Osteocyte (in vitro differentiated cells): Measurements from ENCODE around the gene B3GAT3. TPM values are rescaled to one million over a fixed set of nuclear protein-coding genes. Genes with fewer than 3 reads are reported as not detected.
A peak's percentile ranks its signal among the peaks of the same experiment; 100 is the strongest.

ENCODE experiments used
- DNase-seq: peaks from one replicate; pipeline ENCODE4 v3.0.0; 2021; ENCODE audit warnings: mixed read lengths; ENCODE audit not compliant: unreplicated experiment; ENCODE audit errors: extremely low spot score
- H3K27ac Mint-ChIP-seq: one replicate; pipeline ENCODE4 v1.8.0; 2021; ENCODE audit warnings: mild to moderate bottlenecking, mixed read lengths; ENCODE audit not compliant: unreplicated experiment
- H3K27me3 Mint-ChIP-seq: one replicate; pipeline ENCODE4 v1.8.0; 2021; ENCODE audit warnings: mixed read lengths; ENCODE audit not compliant: unreplicated experiment
- H3K36me3 Mint-ChIP-seq: one replicate; pipeline ENCODE4 v1.8.0; 2021; ENCODE audit warnings: mixed read lengths; ENCODE audit not compliant: unreplicated experiment
- H3K4me1 Mint-ChIP-seq: one replicate; pipeline ENCODE4 v1.8.0; 2021; ENCODE audit warnings: mixed read lengths; ENCODE audit not compliant: unreplicated experiment
- H3K4me3 Mint-ChIP-seq: one replicate; pipeline ENCODE4 v1.8.0; 2021; ENCODE audit warnings: mild to moderate bottlenecking, moderate library complexity, mixed read lengths; ENCODE audit not compliant: unreplicated experiment
- H3K9me3 Mint-ChIP-seq: one replicate; pipeline ENCODE4 v1.8.0; 2021; ENCODE audit warnings: mixed read lengths; ENCODE audit not compliant: unreplicated experiment
- CTCF ChIP-seq: fragments of 200-600 bp; sonication (generic); IDR thresholded peaks from 2 replicates; pipeline ENCODE4 v1.5.0; 2021; ENCODE audit warnings: antibody characterized with exemption, mild to moderate bottlenecking, moderate library complexity
- total RNA-seq: library from RNA; stranded (reverse); gene quantifications from 2 replicates; pipeline ENCODE4 v1.2.1, GENCODE V29; 2021

The B3GAT3 gene
- total RNA-seq, 1 donor from 2014 or later: 35.8 TPM

- H3K4me1 Mint-ChIP-seq: peaks cover 19% of the 10 kb centered on the region
- H3K27ac Mint-ChIP-seq: peak overlapping the region; percentile 47
- DNase-seq: no peak
- no peaks in the 10 kb centered on the region for H3K9me3 Mint-ChIP-seq
- H3K36me3 Mint-ChIP-seq: peaks cover 10% of the 10 kb centered on the region
- TF ChIP-seq CTCF: no peak
- peak overlapping the region; percentile 51 for H3K4me3 Mint-ChIP-seq
- no peaks in the 10 kb centered on the region for H3K27me3 Mint-ChIP-seq
Measured at GRCh38 chr11:62610403-62610802, 11.4 kb downstream of the B3GAT3 start.

GRCh38 chr11:62608776-62609175, 13.0 kb downstream of the B3GAT3 start:
- no peak for TF ChIP-seq CTCF
- Mint-ChIP-seq H3K27ac (peak overlapping the region; percentile 38), H3K4me3 (no peak overlapping the region), H3K27me3 (no peaks in the 10 kb centered on the region), H3K4me1 (peaks cover 19% of the 10 kb centered on the region), H3K36me3 (peaks cover 14% of the 10 kb centered on the region), H3K9me3 (no peaks in the 10 kb centered on the region)
- no peak for DNase-seq

- Mint-ChIP-seq H3K4me3 (no peak overlapping the region), H3K27ac (no peak overlapping the region), H3K27me3 (no peaks in the 10 kb centered on the region)
Measured at GRCh38 chr11:62607714-62608113, 14.1 kb downstream of the B3GAT3 start.

GRCh38 chr11:62605902-62606301, 15.9 kb downstream of the B3GAT3 start:
- DNase-seq: no peak
- H3K27me3 Mint-ChIP-seq: no peaks in the 10 kb centered on the region
- no peaks in the 10 kb centered on the region for H3K9me3 Mint-ChIP-seq
- peaks cover 14% of the 10 kb centered on the region for H3K36me3 Mint-ChIP-seq
- H3K4me3 Mint-ChIP-seq: no peak overlapping the region
- peaks cover 19% of the 10 kb centered on the region for H3K4me1 Mint-ChIP-seq
- TF ChIP-seq CTCF: no peak
- no peak overlapping the region for H3K27ac Mint-ChIP-seq

More at GRCh38 chr11:62607714-62608113, 14.1 kb downstream of the B3GAT3 start:
- no peak for TF ChIP-seq CTCF
- no peak for DNase-seq
- H3K4me1 Mint-ChIP-seq: peaks cover 26% of the 10 kb centered on the region
- H3K9me3 Mint-ChIP-seq: no peaks in the 10 kb centered on the region
- peaks cover 14% of the 10 kb centered on the region for H3K36me3 Mint-ChIP-seq

- H3K4me1 Mint-ChIP-seq: peaks cover 18% of the 10 kb centered on the region
- no peak for TF ChIP-seq CTCF
- peaks cover 14% of the 10 kb centered on the region for H3K36me3 Mint-ChIP-seq
- DNase-seq: no peak
- no peak overlapping the region for H3K4me3 Mint-ChIP-seq
- no peaks in the 10 kb centered on the region for H3K27me3 Mint-ChIP-seq
- no peak overlapping the region for H3K27ac Mint-ChIP-seq
- H3K9me3 Mint-ChIP-seq: no peaks in the 10 kb centered on the region
Measured at GRCh38 chr11:62605467-62605866, 16.3 kb downstream of the B3GAT3 start.
